ENCODE data around the gene FLNB. TPM values are rescaled to one million over a fixed set of nuclear protein-coding genes. Genes with fewer than 3 reads are reported as not detected.
A peak's percentile ranks its signal among the peaks of the same experiment; 100 is the strongest.

FLNB gene
- total RNA-seq, 2 experiments from 2014 or later = 26.3 to 28.4 TPM

DNA sequence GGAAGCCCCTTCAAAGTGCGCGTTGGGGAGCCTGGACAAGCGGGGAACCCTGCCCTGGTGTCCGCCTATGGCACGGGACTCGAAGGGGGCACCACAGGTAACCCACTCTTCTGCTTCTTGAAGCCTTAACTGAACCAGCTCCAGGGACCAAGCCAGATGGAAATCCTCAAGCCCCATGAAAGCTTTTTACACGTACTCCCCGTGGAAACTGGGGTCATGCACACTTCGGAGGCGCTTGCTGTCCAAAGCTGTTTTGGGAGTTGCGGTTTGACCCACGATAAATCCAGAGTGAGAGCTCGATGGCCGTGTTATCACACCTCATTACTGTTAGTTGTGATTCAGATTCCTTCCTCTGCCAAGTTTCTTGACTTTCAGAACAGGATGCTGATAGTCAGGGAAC is 155.0 kb downstream of the FLNB start:
- H3K27ac Mint-ChIP-seq = no peak overlapping the region
- DNase-seq (no peak), ATAC-seq (no peak)
- no peaks in the 10 kb centered on the region for H3K27me3 Mint-ChIP-seq
- H3K4me1 Mint-ChIP-seq (ENCODE audit: low read depth) = peaks cover 7% of the 10 kb centered on the region
- no peaks in the 10 kb centered on the region for H3K9me3 Mint-ChIP-seq
- no peak for TF ChIP-seq CTCF (IDR thresholded peaks at IDR 0.05)
- POLR2A ChIA-PET = no interaction called here
- H3K36me3 Mint-ChIP-seq (ENCODE audit: low read depth) = peaks cover 9% of the 10 kb centered on the region
- no peak overlapping the region for H3K4me3 Mint-ChIP-seq
- intact Hi-C loops (cut with micrococcal nuclease) = no loop called here
- CTCF ChIA-PET = interaction anchor here (1.6 kb wide), 2 partner anchors 15 to 156 kb away, joined by 4 to 8 read pairs; no protein-coding TSS in a partner anchor

DNA sequence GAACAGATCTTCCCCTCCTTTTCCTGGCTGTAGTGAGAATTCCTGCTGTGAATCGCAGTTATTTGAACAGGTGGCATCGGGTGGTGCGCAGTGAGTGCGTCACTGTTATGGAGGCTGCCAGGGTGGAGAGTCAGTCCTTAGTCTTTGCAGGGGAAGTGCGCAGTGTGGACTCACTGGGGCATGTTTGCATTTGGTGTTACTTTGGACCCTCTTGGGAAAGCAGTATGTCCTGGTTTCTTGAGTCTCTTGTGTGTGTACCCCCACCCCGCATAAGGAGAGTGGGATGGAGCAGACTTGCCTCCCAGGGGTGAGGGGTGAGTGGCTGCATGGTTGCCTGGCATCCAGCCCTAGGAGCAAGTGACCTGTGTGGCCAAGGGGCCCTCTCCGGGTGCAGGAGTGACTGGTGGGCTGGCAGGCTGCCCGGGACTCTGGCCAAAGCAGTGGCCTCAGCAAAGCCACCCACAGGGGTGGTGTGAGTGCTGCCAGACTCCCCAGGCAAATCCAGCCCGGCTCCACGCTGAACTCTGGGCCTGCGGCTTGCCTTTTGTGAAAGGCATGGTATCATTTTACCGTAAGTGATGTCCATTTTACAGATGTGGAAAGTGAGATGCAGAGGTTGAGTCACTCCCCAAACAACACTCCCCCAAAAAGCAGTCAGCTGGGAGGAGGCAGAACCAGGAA is 156.1 kb downstream of the FLNB start:
- H3K4me1 Mint-ChIP-seq (ENCODE audit: low read depth) = peaks cover 7% of the 10 kb centered on the region
- no peak for DNase-seq
- ChIA-PET POLR2A (no interaction called here), CTCF (interaction anchor here (0.9 to 4.4 kb wide), 4 partner anchors 13 to 52 kb away, joined by 3 to 68 read pairs (median 18); no protein-coding TSS in a partner anchor)
- no peak for TF ChIP-seq CTCF (IDR thresholded peaks at IDR 0.05)
- no peak for ATAC-seq
- no peak overlapping the region for H3K27ac Mint-ChIP-seq
- H3K9me3 Mint-ChIP-seq = no peaks in the 10 kb centered on the region
- no peak overlapping the region for H3K4me3 Mint-ChIP-seq
- intact Hi-C loops (cut with micrococcal nuclease) = no loop called here
- H3K27me3 Mint-ChIP-seq = no peaks in the 10 kb centered on the region
- H3K36me3 Mint-ChIP-seq (ENCODE audit: low read depth) = peaks cover 9% of the 10 kb centered on the region

DNA sequence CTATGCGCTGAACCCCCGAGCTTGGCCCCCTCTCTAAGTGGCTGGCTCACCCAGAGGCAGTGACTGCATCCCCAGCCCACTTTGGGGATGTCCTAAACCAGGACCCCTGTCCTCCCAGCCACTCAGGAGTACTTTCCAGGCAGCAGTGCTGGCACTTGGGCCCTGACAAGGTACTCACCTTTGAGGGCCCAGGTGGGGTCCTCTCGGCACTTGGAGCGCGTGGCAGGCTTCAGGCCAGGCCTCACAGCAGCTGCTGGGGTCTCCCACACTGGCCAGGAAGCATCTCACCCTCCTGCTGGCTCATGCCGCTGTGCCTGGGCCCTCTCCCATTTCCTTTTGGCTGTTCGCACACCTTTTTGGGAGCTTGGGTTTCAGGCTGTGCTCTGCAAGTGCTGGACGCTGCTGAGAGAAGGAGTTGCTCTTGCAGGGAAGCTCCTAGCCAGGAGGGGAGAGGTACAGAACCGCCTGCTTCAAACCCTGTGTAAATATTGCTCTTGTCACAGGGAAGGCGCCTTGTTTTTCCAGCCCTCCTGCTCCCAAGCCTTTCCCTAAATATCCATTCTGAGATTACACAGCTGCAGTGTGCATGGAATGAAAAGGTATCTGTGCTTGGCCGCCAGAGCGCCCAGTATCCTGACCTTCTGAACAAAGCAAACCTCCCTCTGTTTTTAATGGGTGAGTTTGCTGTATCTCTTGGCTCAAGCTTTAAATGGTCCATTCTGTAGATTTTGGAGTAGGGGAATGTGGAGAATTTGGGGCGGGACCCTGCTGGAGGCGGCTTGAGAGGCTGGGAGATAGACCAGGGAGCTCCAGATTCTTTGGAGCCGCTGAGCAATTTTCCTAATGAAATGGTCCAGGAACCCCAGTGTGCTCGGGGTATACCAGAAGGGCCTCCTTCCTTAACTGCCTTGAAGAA is 156.9 kb downstream of the FLNB start:
- CTCF ChIA-PET = interaction anchor here (0.8 to 4.4 kb wide), 11 partner anchors 9 to 171 kb away, joined by 3 to 68 read pairs (median 10); partner anchors contain the start of genes FLNB, HTD2 and RPP14
- intact Hi-C loops (cut with micrococcal nuclease) = loop anchor here (5.0 kb wide), 1 partner anchor 158 kb away; the partner anchor contains the start of gene FLNB

GRCh38 chr3:58167431-58168351 is 159.5 kb downstream of the FLNB start:
- ChIA-PET POLR2A (interaction anchor here (0.8 kb wide), 1 partner anchor 10 kb away, joined by 3 read pairs; no protein-coding TSS in a partner anchor), CTCF (interaction anchor here (0.8 to 4.4 kb wide), 36 partner anchors 9 to 463 kb away, joined by 3 to 68 read pairs (median 5); partner anchors contain the start of genes FLNB, HTD2 and RPP14)
- ATAC-seq (peak; percentile 99), DNase-seq (peak; percentile 80)
- intact Hi-C loops (cut with micrococcal nuclease) = loop anchor here (5.0 kb wide), 1 partner anchor 160 kb away; the partner anchor contains the start of gene FLNB
- H3K4me3 Mint-ChIP-seq = no peak overlapping the region
- no peaks in the 10 kb centered on the region for H3K27me3 Mint-ChIP-seq
- H3K36me3 Mint-ChIP-seq (ENCODE audit: low read depth) = peaks cover 2% of the 10 kb centered on the region
- peak; percentile 92 for TF ChIP-seq CTCF (IDR thresholded peaks at IDR 0.05)
- peaks cover 3% of the 10 kb centered on the region for H3K4me1 Mint-ChIP-seq (ENCODE audit: low read depth)
- H3K27ac Mint-ChIP-seq = no peak overlapping the region
- no peaks in the 10 kb centered on the region for H3K9me3 Mint-ChIP-seq

More for the DNA sequence above, 156.9 kb downstream of the FLNB start:
- no peak for TF ChIP-seq CTCF (IDR thresholded peaks at IDR 0.05)
- Mint-ChIP-seq H3K4me1 (ENCODE audit: low read depth) (peaks cover 7% of the 10 kb centered on the region), H3K27me3 (no peaks in the 10 kb centered on the region), H3K27ac (no peak overlapping the region), H3K36me3 (ENCODE audit: low read depth) (peaks cover 10% of the 10 kb centered on the region), H3K9me3 (no peaks in the 10 kb centered on the region), H3K4me3 (no peak overlapping the region)
- no peak for DNase-seq
- ATAC-seq = no peak
- POLR2A ChIA-PET = no interaction called here
